Measurements from ENCODE around the gene PCDHA11. TPM values are rescaled to one million over a fixed set of nuclear protein-coding genes. Genes with fewer than 3 reads are reported as not detected.
"Not testable (repeated sequence)": the region's sequence is repeated elsewhere in the genome, so short reads cannot be mapped to it uniquely, and the experiment has no call there.

Gene PCDHA11
- total RNA-seq, 1 donor from 2014 or later = 1.2 TPM

GRCh38 chr5:140849831-140850634 lies 18.7 kb upstream of the PCDHA11 start:
- not testable (repeated sequence) for DNase-seq (ENCODE audit: low spot score)

- no peak for DNase-seq (ENCODE audit: low spot score)
These were observed 12.7 kb upstream of the PCDHA11 start, which contains the start of gene PCDHA10 for GRCh38 chr5:140855772-140856674. PCDHA10 (plus strand) TSS chr5:140855897; CDS start chr5:140856049, 152 bp downstream.

DNA sequence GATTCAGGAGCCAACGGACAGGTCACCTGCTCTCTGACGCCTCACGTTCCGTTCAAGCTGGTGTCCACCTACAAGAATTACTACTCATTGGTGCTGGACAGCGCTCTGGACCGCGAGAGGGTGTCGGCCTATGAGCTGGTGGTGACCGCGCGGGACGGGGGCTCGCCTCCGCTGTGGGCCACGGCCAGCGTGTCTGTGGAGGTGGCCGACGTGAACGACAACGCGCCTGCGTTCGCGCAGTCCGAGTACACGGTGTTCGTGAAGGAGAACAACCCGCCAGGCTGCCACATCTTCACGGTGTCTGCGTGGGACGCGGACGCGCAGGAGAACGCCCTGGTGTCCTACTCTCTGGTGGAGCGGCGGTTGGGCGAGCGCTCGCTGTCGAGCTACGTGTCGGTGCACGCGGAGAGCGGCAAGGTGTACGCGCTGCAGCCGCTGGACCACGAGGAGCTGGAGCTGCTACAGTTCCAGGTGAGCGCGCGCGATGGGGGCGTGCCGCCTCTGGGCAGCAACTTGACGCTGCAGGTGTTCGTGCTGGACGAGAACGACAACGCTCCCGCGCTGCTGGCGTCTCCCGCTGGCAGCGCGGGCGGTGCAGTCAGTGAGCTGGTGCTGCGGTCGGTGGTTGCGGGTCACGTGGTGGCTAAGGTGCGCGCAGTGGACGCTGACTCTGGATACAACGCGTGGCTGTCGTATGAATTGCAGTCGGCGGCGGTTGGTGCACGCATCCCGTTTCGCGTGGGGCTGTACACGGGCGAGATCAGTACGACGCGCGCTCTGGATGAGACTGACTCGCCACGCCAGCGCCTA lies 11.4 kb upstream of the PCDHA11 start:
- no peak for DNase-seq (ENCODE audit: low spot score)

- DNase-seq (ENCODE audit: low spot score) = no peak
These were observed 10.8 kb upstream of the PCDHA11 start for GRCh38 chr5:140857987-140858240.

GRCh38 chr5:140862441-140863295 lies 6.1 kb upstream of the PCDHA11 start:
- DNase-seq (ENCODE audit: low spot score) = no peak

DNA sequence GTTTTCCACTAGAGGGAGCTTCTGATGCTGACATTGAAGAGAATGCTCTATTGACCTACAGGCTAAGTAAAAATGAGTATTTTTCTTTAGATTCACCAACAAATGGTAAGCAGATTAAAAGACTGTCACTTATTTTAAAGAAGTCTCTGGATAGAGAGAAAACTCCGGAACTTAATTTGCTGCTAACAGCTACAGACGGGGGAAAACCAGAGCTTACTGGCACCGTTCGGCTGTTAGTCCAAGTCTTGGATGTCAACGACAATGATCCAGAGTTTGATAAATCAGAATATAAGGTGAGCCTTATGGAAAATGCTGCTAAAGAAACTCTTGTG lies 764 bp downstream of the PCDHA11 start:
- DNase-seq (ENCODE audit: low spot score) = no peak

DNA sequence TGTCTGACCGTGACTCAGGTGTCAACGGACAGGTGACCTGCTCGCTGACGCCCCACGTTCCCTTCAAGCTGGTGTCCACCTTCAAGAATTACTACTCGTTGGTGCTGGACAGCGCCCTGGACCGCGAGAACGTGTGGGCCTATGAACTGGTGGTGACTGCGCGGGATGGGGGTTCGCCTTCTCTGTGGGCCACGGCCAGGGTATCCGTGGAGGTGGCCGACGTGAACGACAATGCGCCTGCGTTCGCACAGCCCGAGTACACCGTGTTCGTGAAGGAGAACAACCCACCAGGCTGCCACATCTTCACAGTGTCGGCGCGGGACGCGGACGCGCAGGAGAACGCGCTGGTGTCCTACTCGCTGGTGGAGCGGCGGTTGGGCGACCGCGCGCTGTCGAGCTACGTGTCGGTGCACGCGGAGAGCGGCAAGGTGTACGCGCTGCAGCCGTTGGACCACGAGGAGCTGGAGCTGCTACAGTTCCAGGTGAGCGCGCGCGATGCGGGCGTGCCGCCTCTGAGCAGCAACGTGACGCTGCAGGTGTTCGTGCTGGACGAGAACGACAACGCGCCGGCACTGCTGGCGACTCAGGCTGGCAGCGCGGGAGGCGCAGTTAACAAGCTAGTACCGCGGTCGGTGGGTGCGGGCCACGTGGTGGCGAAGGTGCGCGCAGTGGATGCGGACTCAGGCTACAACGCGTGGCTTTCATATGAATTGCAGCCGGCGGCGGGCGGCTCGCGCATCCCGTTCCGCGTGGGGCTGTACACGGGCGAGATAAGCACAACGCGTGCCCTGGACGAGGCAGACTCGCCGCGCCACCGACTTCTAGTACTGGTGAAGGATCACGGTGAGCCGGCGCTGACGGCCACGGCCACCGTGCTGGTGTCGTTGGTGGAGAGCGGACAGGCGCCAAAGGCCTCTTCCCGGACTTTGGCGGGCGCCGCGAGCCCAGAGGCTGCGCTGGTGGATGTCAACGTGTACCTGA lies 1.8 kb downstream of the PCDHA11 start:
- no peak for DNase-seq (ENCODE audit: low spot score)

- DNase-seq (ENCODE audit: low spot score) = no peak
These were observed 6.6 kb downstream of the PCDHA11 start, which contains the start of gene PCDHA12 for GRCh38 chr5:140875085-140876065. PCDHA12 (plus strand) TSS chr5:140875308; CDS start chr5:140875473, 165 bp downstream.

- DNase-seq (ENCODE audit: low spot score) = not testable (repeated sequence)
These were observed 7.9 kb downstream of the PCDHA11 start for GRCh38 chr5:140876541-140877261.

DNA sequence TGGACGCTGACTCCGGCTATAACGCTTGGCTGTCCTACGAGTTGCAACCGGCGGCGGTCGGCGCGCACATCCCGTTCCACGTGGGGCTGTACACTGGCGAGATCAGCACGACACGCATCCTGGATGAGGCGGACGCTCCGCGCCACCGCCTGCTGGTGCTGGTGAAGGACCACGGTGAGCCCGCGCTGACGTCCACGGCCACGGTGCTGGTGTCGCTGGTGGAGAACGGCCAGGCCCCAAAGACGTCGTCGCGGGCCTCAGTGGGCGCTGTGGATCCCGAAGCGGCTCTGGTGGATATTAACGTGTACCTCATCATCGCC lies 8.5 kb downstream of the PCDHA11 start:
- no peak for DNase-seq (ENCODE audit: low spot score)

DNA sequence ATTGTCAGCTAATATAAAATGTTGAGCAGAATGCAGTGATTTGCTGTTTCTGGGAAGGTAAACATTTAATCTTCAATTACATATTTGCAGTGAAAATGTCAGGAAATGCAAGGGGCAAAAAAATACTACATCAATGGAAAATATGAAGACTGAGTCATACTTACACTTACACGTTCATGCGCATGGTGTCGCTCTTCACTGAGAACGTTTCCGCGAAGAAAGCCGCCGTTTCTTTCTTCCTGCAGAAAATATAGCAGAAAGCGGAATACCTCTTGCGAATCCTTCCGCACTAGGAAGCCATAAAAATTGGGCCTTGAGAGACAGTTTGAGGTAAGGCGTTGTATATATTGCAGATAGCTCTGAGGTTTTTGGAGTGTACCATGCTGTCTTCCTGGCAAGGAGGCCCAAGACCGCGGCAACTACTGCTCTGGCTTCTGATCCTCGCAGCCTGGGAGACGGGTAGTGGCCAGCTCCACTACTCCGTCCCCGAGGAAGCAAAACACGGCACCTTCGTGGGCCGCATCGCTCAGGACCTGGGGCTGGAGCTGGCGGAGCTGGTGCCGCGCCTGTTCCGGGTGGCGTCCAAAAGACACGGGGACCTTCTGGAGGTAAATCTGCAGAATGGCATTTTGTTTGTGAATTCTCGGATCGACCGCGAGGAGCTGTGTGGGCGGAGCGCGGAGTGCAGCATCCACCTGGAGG lies 13.3 kb downstream of the PCDHA11 start, which contains the start of gene PCDHA13:
Gene PCDHA13 (plus strand): TSS at position 236 of the 702 bp plus-strand sequence. CDS start 145 bp downstream, at position 381.
- peak; percentile 5 for DNase-seq (ENCODE audit: low spot score)

GRCh38 chr5:140882591-140882899 lies 13.8 kb downstream of the PCDHA11 start:
- peak; percentile 1 for DNase-seq (ENCODE audit: low spot score)

DNA sequence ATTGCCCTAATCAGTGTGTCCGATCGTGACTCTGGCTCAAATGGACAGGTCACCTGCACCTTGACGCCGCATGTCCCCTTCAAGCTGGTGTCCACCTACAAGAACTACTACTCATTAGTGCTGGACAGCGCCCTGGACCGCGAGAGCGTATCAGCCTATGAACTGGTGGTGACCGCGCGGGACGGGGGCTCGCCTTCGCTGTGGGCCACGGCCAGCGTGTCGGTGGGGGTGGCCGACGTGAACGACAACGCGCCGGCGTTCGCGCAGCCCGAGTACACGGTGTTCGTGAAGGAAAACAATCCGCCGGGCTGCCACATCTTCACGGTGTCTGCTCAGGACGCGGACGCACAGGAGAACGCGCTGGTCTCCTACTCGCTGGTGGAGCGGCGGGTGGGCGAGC lies 14.6 kb downstream of the PCDHA11 start:
- DNase-seq (ENCODE audit: low spot score) = no peak

DNA sequence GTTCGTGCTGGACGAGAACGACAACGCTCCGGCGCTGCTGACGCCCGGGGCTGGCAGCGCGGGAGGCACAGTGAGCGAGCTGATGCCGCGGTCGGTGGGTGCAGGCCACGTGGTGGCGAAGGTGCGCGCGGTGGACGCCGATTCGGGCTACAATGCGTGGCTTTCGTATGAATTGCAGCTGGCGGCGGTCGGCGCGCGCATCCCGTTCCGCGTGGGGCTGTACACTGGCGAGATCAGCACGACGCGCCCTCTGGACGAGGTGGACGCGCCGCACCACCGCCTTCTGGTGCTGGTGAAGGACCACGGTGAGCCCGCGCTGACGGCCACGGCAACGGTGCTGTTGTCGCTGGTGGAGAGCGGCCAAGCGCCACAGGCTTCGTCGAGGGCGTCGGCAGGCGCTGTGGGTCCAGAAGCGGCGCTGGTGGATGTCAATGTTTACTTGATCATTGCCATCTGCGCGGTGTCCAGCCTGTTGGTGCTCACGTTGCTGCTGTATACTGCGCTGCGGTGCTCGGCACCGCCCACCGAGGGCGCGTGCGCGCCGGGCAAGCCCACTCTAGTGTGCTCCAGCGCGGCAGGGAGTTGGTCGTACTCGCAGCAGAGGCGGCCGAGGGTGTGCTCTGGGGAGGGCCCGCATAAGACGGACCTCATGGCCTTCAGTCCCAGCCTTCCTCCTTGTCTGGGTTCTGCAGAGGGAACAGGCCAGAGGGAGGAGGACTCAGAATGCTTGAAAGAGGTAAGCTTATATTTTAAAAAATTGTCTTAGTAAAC lies 15.4 kb downstream of the PCDHA11 start:
- no peak for DNase-seq (ENCODE audit: low spot score)

DNA sequence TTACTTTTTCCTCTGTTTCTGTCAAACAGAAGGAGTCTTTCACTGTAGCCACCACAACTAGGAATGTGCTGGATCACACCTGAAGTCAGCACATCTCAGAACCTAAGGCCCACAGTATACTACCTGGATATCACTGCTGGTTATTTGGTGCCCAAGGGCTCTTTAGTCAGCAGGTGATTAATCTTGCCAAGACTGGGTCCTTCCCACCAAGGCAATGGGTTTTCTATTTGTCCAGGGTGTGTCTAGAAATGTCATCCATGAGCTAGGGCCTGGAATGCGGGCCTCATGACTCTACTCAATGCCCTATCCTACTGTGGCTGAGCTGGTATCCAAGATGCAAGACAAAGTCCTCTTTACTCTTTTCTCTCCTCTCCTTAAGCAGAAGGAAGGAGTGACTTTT lies 47.6 kb downstream of the PCDHA11 start:
- no peak for DNase-seq (ENCODE audit: low spot score)
